IMR-90 (cell line): ENCODE results near the gene S1PR2. TPM values are rescaled to one million over a fixed set of nuclear protein-coding genes. Genes with fewer than 3 reads are reported as not detected.

Experiments
- ATAC-seq: fragments of 200-7000 bp; cut with Tn5 transposase; 2 replicates; pipeline ENCODE4 v1.9.1; 2020; ENCODE audit warnings: low read depth, mild to moderate bottlenecking, moderate library complexity
- BruUV-seq: library from RNA; stranded (reverse); fragments of 400-500 nt; replicated peaks from 2 replicates; lab custom pipeline; 2021; lab: Mats Ljungman, UMichigan
- CTCF ChIA-PET: fragments of 300-600 bp; formaldehyde crosslinking; extraction: SDS; loops from one replicate; lab custom pipeline; 2021; ENCODE audit warnings: antibody characterized with exemption; lab: Yijun Ruan, JAX
- POLR2A ChIA-PET: fragments of 300-600 bp; sonication (Branson Sonifier 250); formaldehyde crosslinking; loops from one replicate; lab custom pipeline; 2022; ENCODE audit warnings: antibody characterized with exemption; ENCODE audit not compliant: unreplicated experiment; lab: Charles Lee
- DNase-seq: peaks from one replicate; pipeline ENCODE4 v3.0.0; 2013
- H2AFZ ChIP-seq: replicated peaks from 2 replicates; pipeline ENCODE3; 2013; ENCODE audit warnings: low read length, mild to moderate bottlenecking; ENCODE audit not compliant: poor library complexity
- H2AK5ac ChIP-seq: 2 replicates; pipeline ENCODE4 v1.6.1; 2013; ENCODE audit warnings: low read depth, low read length, inconsistent platforms
- H2AK9ac ChIP-seq: replicated peaks from 2 replicates; pipeline ENCODE3; 2013; ENCODE audit warnings: mild to moderate bottlenecking, low read depth, low read length, moderate library complexity; ENCODE audit not compliant: poor library complexity
- H2BK120ac ChIP-seq: 2 replicates; pipeline ENCODE4 v1.6.1; 2013; ENCODE audit warnings: low read depth, low read length, inconsistent platforms
- H2BK15ac ChIP-seq: 3 replicates; pipeline ENCODE4 v1.6.1; 2013; ENCODE audit warnings: low read depth, low read length, inconsistent platforms
- H2BK20ac ChIP-seq: 2 replicates; pipeline ENCODE4 v1.6.1; 2013; ENCODE audit warnings: low read depth, mild to moderate bottlenecking, inconsistent platforms, low read length, moderate library complexity
- H2BK5ac ChIP-seq: 2 replicates; pipeline ENCODE4 v1.6.1; 2013; ENCODE audit warnings: mild to moderate bottlenecking, low read depth, low read length, inconsistent platforms; ENCODE audit not compliant: poor library complexity, severe bottlenecking
- H3K14ac ChIP-seq: replicated peaks from 2 replicates; pipeline ENCODE4 v1.6.1; 2013; ENCODE audit warnings: low read depth, low read length, inconsistent platforms
- H3K18ac ChIP-seq: 2 replicates; pipeline ENCODE4 v1.6.1; 2013; ENCODE audit warnings: low read depth, low read length, control low read depth
- H3K23ac ChIP-seq: 2 replicates; pipeline ENCODE4 v1.6.1; 2013; ENCODE audit warnings: low read depth, low read length, inconsistent platforms
- H3K27ac ChIP-seq: 2 replicates; pipeline ENCODE4 v1.5.1; 2013; ENCODE audit warnings: mild to moderate bottlenecking, control low read depth, low read length; ENCODE audit not compliant: insufficient read depth
- H3K27me3 ChIP-seq: 2 replicates; pipeline ENCODE4 v1.6.1; 2013; ENCODE audit warnings: low read length; ENCODE audit not compliant: control insufficient read depth, insufficient read depth
- H3K36me3 ChIP-seq: 2 replicates; pipeline ENCODE4 v1.6.1; 2013; ENCODE audit warnings: low read length, mixed read lengths; ENCODE audit not compliant: control insufficient read depth, insufficient read depth
- H3K4ac ChIP-seq: 2 replicates; pipeline ENCODE4 v1.6.1; 2013; ENCODE audit warnings: low read depth, low read length, inconsistent platforms
- H3K4me1 ChIP-seq: 2 replicates; pipeline ENCODE4 v1.6.1; 2013; ENCODE audit warnings: low read length, mixed read lengths; ENCODE audit not compliant: control insufficient read depth, insufficient read depth
- H3K4me2 ChIP-seq: 2 replicates; pipeline ENCODE4 v1.6.1; 2013; ENCODE audit warnings: low read depth, mild to moderate bottlenecking, control low read depth, low read length, moderate library complexity
- H3K4me3 ChIP-seq: 2 replicates; pipeline ENCODE4 v1.5.1; 2013; ENCODE audit warnings: low read depth, mild to moderate bottlenecking, control low read depth, low read length, moderate library complexity; ENCODE audit not compliant: insufficient read depth
- H3K56ac ChIP-seq: 2 replicates; pipeline ENCODE4 v1.6.1; 2013; ENCODE audit warnings: low read length, inconsistent platforms; ENCODE audit not compliant: insufficient read depth; ENCODE audit errors: extremely low read depth
- H3K79me1 ChIP-seq, 2 experiments: 2 replicates each; pipeline ENCODE4 v1.6.1; 2013; ENCODE audit warnings: low read length in 2 of 2, inconsistent platforms in 1 of 2, low read depth in 1 of 2
- H3K9ac ChIP-seq: 2 replicates; pipeline ENCODE4 v1.6.1; 2013; ENCODE audit warnings: low read depth, low read length, control low read depth
- H3K9me1 ChIP-seq: 2 replicates; pipeline ENCODE4 v1.6.1; 2013; ENCODE audit warnings: low read length, inconsistent platforms; ENCODE audit not compliant: insufficient read depth
- H3K9me3 ChIP-seq: 2 replicates; pipeline ENCODE4 v1.6.1; 2013; ENCODE audit warnings: low read length; ENCODE audit not compliant: control insufficient read depth, insufficient read depth
- H4K20me1 ChIP-seq: 2 replicates; pipeline ENCODE4 v1.6.1; 2013; ENCODE audit warnings: low read length, inconsistent platforms; ENCODE audit not compliant: insufficient read depth
- H4K5ac ChIP-seq: 2 replicates; pipeline ENCODE4 v1.6.1; 2013; ENCODE audit warnings: mild to moderate bottlenecking, low read depth, low read length, control low read depth
- H4K8ac ChIP-seq, 2 experiments: 2 replicates each; pipeline ENCODE4 v1.6.1; 2013; ENCODE audit warnings: low read depth in 2 of 2, low read length in 2 of 2, control low read depth in 1 of 2, inconsistent platforms in 1 of 2
- H4K91ac ChIP-seq: 2 replicates; pipeline ENCODE4 v1.6.1; 2013; ENCODE audit warnings: low read depth, low read length, inconsistent platforms; ENCODE audit not compliant: insufficient read depth
- BHLHE40 ChIP-seq: fragments of 150-350 bp; IDR thresholded peaks from 2 replicates; pipeline ENCODE4 v1.6.1; 2016; ENCODE audit warnings: mild to moderate bottlenecking, low read depth, low read length
- MAFK ChIP-seq: IDR thresholded peaks from 2 replicates; pipeline ENCODE4 v1.6.1; 2012; ENCODE audit warnings: low read depth, low read length, improper control_type of control experiment
- MAZ ChIP-seq: IDR thresholded peaks from 2 replicates; pipeline ENCODE4 v1.6.1; 2012; ENCODE audit warnings: low read depth, mild to moderate bottlenecking, low read length, improper control_type of control experiment, moderate library complexity, borderline replicate concordance
- MXI1 ChIP-seq: IDR thresholded peaks from 2 replicates; pipeline ENCODE4 v1.6.1; 2012; ENCODE audit warnings: low read depth, mild to moderate bottlenecking, low read length, moderate library complexity, borderline replicate concordance
- WGBS, 2 experiments: methylation state at CpG; one replicate each; pipeline versions ENCODE4 v1.1.5 to v1.1.7; 2013; ENCODE audit warnings: missing lambda C conversion rate in 2 of 2; ENCODE audit not compliant: insufficient read length in 1 of 2; ENCODE audit errors: extremely low coverage in 2 of 2; 5-methylcytosine and 5-hydroxymethylcytosine counted together
- dilution Hi-C: fragments of 300-500 bp; cut with HindIII; formaldehyde crosslinking; loops from one replicate; pipeline ENCODE4 v1.14.3; 2018; ENCODE audit warnings: low sequenced_read_pairs; ENCODE audit not compliant: unreplicated experiment
- in situ Hi-C: fragments of 300-500 bp; cut with MboI; formaldehyde crosslinking; loops from 3 replicates; pipeline ENCODE4 v1.14.3; 2019; ENCODE audit warnings: low sequenced_read_pairs, inconsistent platforms, mixed read lengths
- intact Hi-C: fragments of 100-400 bp; cut with micrococcal nuclease; formaldehyde crosslinking; loops from 2 replicates; pipeline ENCODE4 v1.10.0; 2022
- polyA plus RNA-seq, 3 experiments: library from polyadenylated mRNA; depleted of rRNA; stranded (reverse); fragments of >200 nt; gene quantifications; 2 replicates each; pipeline ENCODE4 v1.2.3, GENCODE V29; 2012; ENCODE audit warnings: low replicate concordance in 1 of 3
- total RNA-seq: library from RNA; depleted of rRNA; stranded (reverse); fragments of >200 nt; gene quantifications from 2 replicates; pipeline ENCODE4 v1.2.3, GENCODE V29; 2012

Gene S1PR2
- total and polyA plus RNA-seq, 2 of the 4 experiments (the other 2 are of a cell fraction) = 14.0 to 15.0 TPM

DNA sequence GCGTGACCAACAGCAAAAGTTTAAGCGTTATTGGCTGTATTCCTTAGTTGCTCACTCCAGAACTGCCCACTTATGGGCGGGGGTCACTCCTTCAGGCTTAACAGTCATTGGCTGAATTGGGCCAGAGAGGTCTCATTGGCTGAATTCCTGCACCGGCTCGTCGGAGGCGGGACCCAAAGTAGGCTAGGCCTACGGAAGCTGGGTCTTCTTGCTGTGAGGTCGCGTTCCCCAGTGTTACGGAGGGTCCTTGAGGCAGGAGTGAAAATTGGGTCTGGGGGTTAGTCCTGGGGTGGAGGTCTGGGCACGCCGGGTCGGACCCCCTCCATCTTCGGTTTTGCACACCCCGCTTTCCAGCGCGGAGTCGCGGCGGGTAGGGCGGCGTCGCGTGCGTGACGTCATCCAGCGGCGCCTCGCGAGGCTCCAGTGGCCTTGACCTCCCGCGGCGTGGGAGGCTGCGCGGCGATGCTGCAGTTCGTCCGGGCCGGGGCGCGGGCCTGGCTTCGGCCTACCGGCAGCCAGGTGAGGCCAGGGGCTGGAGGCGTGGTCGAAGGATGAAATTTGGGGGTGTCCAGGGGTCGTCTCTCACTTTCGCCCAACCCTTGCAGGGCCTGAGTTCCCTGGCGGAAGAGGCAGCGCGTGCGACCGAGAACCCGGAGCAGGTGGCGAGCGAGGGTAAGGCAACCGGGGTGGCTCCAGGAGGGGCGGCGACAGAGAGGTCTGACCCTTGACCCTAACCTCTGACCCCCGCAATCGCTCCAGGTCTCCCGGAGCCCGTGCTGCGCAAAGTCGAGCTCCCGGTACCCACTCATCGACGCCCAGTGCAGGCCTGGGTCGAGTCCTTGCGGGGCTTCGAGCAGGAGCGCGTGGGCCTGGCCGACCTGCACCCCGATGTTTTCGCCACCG, 20.9 kb upstream of the S1PR2 start, which contains the start of gene MRPL4:
Gene MRPL4 (plus strand): TSS at position 423 of the 903 bp plus-strand sequence. CDS start 40 bp downstream, at position 463.
- intact Hi-C loops = loop anchor here (2.0 to 10.0 kb wide), 5 partner anchors 57 to 227 kb away; partner anchors contain the start of genes DNMT1 and PPAN
- CTCF ChIA-PET = no interaction called here
- Histone ChIP-seq H2AFZ (peak within 1 kb of the TSS; percentile 97), H2BK20ac (peak within 1 kb of the TSS; percentile 40; the same call in 1 of the 2 replicates), H3K4me3 (peak within 1 kb of the TSS; percentile 64), H2BK120ac (peak within 1 kb of the TSS; percentile 67), H3K23ac (peak within 1 kb of the TSS; percentile 45; the same call in 1 of the 2 replicates), H3K9me3 (no peaks in the 10 kb centered on the region), H3K79me1 (peaks cover 10 to 32% of the 10 kb centered on the region in 2 experiments), H3K4ac (peak within 1 kb of the TSS; percentile 69), H3K14ac (peak within 1 kb of the TSS; percentile 70), H3K9ac (peak within 1 kb of the TSS; percentile 78), H3K27ac (peak within 1 kb of the TSS; percentile 72), H4K5ac (peak within 1 kb of the TSS; percentile 81), H2AK5ac (peak within 1 kb of the TSS; percentile 96), H2AK9ac (peak within 1 kb of the TSS; percentile 94), H4K8ac (peak within 1 kb of the TSS; percentile 74 to 100), H2BK15ac (peak within 1 kb of the TSS; percentile 72; the same call in 1 of the 3 replicates), H2BK5ac (peak within 1 kb of the TSS; percentile 66), H3K27me3 (no peaks in the 10 kb centered on the region), H3K18ac (peak within 1 kb of the TSS; percentile 39; the same call in 1 of the 2 replicates), H3K36me3 (peaks cover 15% of the 10 kb centered on the region), H3K56ac (peak within 1 kb of the TSS; percentile 94), H3K4me2 (peak within 1 kb of the TSS; percentile 97), H3K9me1 (no peaks in the 10 kb centered on the region), H3K4me1 (0 out of 2 replicates have a peak, but pooled peaks cover 2% of the 10 kb centered on the region), H4K20me1 (no peaks in the 10 kb centered on the region), H4K91ac (peak within 1 kb of the TSS; percentile 96)
- dilution Hi-C loops = no loop called here
- POLR2A ChIA-PET = interaction anchor here (0.5 to 1.0 kb wide), 2 partner anchors 25 to 130 kb away, joined by 3 to 5 read pairs; no protein-coding TSS in a partner anchor
- WGBS, 2 experiments = 2% methylated on average over 46 of the region's 77 CpGs; no CpG with 5 or more reads in 1 of the 2 experiments
- peak; percentile 97 for ATAC-seq
- TF ChIP-seq MAFK = no peak
- TF ChIP-seq MAZ = peak; percentile 85; the same call in 1 of the 2 replicates
- peak; percentile 96 for TF ChIP-seq MXI1
- peak; percentile 65; the same call in 1 of the 2 replicates for TF ChIP-seq BHLHE40
- peak; percentile 99 for DNase-seq
- in situ Hi-C loops = no loop called here
- no TSS peak for BruUV-seq
